ENCODE measurements around the gene ASGR2. TPM values are rescaled to one million over a fixed set of nuclear protein-coding genes. Genes with fewer than 3 reads are reported as not detected.

ASGR2 gene
- total and polyA plus RNA-seq, 2 of the 13 experiments (the other 11 are each of a cell fraction or from before 2014, with no cell fraction given): 320 to 754 TPM

- TF ChIP-seq, protein P1, sequence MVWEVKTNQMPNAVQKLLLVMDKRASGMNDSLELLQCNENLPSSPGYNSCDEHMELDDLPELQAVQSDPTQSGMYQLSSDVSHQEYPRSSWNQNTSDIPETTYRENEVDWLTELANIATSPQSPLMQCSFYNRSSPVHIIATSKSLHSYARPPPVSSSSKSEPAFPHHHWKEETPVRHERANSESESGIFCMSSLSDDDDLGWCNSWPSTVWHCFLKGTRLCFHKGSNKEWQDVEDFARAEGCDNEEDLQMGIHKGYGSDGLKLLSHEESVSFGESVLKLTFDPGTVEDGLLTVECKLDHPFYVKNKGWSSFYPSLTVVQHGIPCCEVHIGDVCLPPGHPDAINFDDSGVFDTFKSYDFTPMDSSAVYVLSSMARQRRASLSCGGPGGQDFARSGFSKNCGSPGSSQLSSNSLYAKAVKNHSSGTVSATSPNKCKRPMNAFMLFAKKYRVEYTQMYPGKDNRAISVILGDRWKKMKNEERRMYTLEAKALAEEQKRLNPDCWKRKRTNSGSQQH (CRISPR knock-in tag; IDR thresholded peaks at IDR 0.05; ENCODE audit: low read depth): peak; percentile 88; the same call in 1 of the 2 replicates
- TF ChIP-seq NFYC (CRISPR knock-in tag; IDR thresholded peaks at IDR 0.05): peak; percentile 93
- TF ChIP-seq MXD3 (CRISPR knock-in tag; IDR thresholded peaks at IDR 0.05): peak; percentile 91; the same call in 1 of the 2 replicates
- TF ChIP-seq ZC3H4 (CRISPR knock-in tag; IDR thresholded peaks at IDR 0.05; ENCODE audit: borderline replicate concordance): no peak
- no peak for TF ChIP-seq SRSF4 (IDR thresholded peaks at IDR 0.05; ENCODE audit: low read depth, low read length, poor library complexity, severe bottlenecking)
- TF ChIP-seq ZBTB38 (CRISPR knock-in tag; IDR thresholded peaks at IDR 0.05): peak; percentile 91
- TF ChIP-seq SOX13 (IDR thresholded peaks at IDR 0.05): no peak
- TF ChIP-seq SOX13 (CRISPR knock-in tag; conservative IDR thresholded peaks at IDR 0.05 in 1 of 2, IDR thresholded peaks at IDR 0.05 in 1 of 2): peak in 1 of 2 experiments; percentile 62; a peak in 2 of 4 replicates
- TF ChIP-seq KMT2A (CRISPR knock-in tag; IDR thresholded peaks at IDR 0.05): peak; percentile 39; the same call in 1 of the 2 replicates
- no peak for TF ChIP-seq ZNF260 (CRISPR knock-in tag; IDR thresholded peaks at IDR 0.05; ENCODE audit: borderline replicate concordance, low read depth)
- no peak; the same call in 1 of the 2 replicates for TF ChIP-seq ZSCAN12 (CRISPR knock-in tag; IDR thresholded peaks at IDR 0.05)
- peak; percentile 81 for TF ChIP-seq SAP130 (CRISPR knock-in tag; IDR thresholded peaks at IDR 0.05; ENCODE audit: low read depth)
- TF ChIP-seq AHR (CRISPR knock-in tag; IDR thresholded peaks at IDR 0.05): peak; percentile 91; the same call in 1 of the 2 replicates
- TF ChIP-seq ZNF781 (CRISPR knock-in tag; IDR thresholded peaks at IDR 0.05; ENCODE audit: borderline replicate concordance, not compliant biosample characterization): peak; percentile 94
- TF ChIP-seq, protein P2, sequence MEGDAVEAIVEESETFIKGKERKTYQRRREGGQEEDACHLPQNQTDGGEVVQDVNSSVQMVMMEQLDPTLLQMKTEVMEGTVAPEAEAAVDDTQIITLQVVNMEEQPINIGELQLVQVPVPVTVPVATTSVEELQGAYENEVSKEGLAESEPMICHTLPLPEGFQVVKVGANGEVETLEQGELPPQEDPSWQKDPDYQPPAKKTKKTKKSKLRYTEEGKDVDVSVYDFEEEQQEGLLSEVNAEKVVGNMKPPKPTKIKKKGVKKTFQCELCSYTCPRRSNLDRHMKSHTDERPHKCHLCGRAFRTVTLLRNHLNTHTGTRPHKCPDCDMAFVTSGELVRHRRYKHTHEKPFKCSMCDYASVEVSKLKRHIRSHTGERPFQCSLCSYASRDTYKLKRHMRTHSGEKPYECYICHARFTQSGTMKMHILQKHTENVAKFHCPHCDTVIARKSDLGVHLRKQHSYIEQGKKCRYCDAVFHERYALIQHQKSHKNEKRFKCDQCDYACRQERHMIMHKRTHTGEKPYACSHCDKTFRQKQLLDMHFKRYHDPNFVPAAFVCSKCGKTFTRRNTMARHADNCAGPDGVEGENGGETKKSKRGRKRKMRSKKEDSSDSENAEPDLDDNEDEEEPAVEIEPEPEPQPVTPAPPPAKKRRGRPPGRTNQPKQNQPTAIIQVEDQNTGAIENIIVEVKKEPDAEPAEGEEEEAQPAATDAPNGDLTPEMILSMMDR (CRISPR knock-in tag; IDR thresholded peaks at IDR 0.05): 0 out of 2 replicates have a peak, but pooled peaks have one; percentile 26
- peak; percentile 84; the same call in 1 of the 2 replicates for TF ChIP-seq ARID2 (CRISPR knock-in tag; IDR thresholded peaks at IDR 0.05; ENCODE audit: borderline replicate concordance)
- peak; percentile 87; the same call in 1 of the 2 replicates for TF ChIP-seq ZNF614 (CRISPR knock-in tag; IDR thresholded peaks at IDR 0.05; ENCODE audit: borderline replicate concordance)
- peak; percentile 98 for TF ChIP-seq SRY (CRISPR knock-in tag; IDR thresholded peaks at IDR 0.05)
- TF ChIP-seq ZNF430 (CRISPR knock-in tag; IDR thresholded peaks at IDR 0.05): peak; percentile 88
- TF ChIP-seq ZNF367 (CRISPR knock-in tag; IDR thresholded peaks at IDR 0.05; ENCODE audit: borderline replicate concordance): no peak
- peak; percentile 81 for TF ChIP-seq HIC2 (CRISPR knock-in tag; IDR thresholded peaks at IDR 0.05; ENCODE audit: low read depth)
- TF ChIP-seq ZNF572 (CRISPR knock-in tag; IDR thresholded peaks at IDR 0.05): no peak
- peak; percentile 94; the same call in 1 of the 2 replicates for TF ChIP-seq DNMT3B (CRISPR knock-in tag; conservative IDR thresholded peaks at IDR 0.05)
- TF ChIP-seq ZBTB7A (CRISPR knock-in tag; IDR thresholded peaks at IDR 0.05): peak; percentile 96
- TF ChIP-seq ZKSCAN5 (CRISPR knock-in tag; IDR thresholded peaks at IDR 0.05): peak; percentile 46; the same call in 1 of the 2 replicates
- peak; percentile 70; the same call in 1 of the 2 replicates for TF ChIP-seq ZNF205 (CRISPR knock-in tag; IDR thresholded peaks at IDR 0.05)
Measured at GRCh38 chr17:7156342-7156940, 41.8 kb upstream of the ASGR2 start (continued).
